Loucy (cell line): Measurements from ENCODE around the gene ST6GAL1.

Experiments used
- EZH2phosphoT487 ChIP-seq: fragments of 200-600 bp; IDR thresholded peaks from 2 replicates; pipeline ENCODE4 v1.6.1; 2018; ENCODE audit warnings: antibody characterized with exemption, mild to moderate bottlenecking, moderate library complexity, borderline replicate concordance
- TF ChIP-seq, protein P1 (sequence below): fragments of 200-600 bp; sonication (generic); conservative IDR thresholded peaks from 2 replicates; pipeline ENCODE4 v1.5.1; 2014; ENCODE audit warnings: mild to moderate bottlenecking, antibody characterized with exemption, low read length

DNA sequence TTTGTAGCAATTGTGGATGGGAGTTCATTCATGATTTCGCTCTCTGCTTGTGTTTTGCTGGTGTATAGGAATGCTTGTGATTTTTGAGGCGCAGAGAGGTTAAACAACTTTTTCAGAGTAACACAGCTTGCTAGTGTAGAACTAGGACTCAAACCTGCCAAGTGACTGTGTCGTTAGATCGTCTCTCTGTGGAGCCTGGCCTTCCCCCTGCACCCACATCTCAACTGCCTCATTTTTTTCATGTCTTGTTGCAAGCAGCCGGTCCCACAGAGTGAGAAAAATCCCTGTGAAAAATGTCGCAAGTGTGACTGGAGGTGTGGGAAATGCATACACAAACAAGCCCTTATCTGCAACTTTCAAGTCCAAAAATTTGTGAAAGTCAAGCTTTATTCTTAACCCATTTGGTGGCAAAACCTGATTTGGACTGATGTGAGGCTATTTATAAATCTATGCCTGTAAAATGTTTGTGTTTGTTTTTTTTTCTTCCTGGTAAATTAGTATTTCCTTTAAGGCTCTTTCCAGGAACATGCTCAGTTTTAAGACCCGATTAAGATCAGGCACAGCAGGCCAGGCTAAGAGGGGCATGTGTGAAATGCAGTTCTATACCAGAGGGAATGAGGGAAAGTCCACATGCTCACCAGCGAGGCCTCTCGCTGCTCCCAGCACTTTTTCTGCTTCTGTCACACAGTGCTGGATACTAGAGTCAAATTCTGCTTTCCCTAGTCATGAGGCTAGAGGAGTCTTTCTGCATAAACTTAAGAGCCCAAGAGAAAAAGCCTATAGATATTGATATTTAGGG lies 25.8 kb downstream of the ST6GAL1 start:
- TF ChIP-seq, protein P1, sequence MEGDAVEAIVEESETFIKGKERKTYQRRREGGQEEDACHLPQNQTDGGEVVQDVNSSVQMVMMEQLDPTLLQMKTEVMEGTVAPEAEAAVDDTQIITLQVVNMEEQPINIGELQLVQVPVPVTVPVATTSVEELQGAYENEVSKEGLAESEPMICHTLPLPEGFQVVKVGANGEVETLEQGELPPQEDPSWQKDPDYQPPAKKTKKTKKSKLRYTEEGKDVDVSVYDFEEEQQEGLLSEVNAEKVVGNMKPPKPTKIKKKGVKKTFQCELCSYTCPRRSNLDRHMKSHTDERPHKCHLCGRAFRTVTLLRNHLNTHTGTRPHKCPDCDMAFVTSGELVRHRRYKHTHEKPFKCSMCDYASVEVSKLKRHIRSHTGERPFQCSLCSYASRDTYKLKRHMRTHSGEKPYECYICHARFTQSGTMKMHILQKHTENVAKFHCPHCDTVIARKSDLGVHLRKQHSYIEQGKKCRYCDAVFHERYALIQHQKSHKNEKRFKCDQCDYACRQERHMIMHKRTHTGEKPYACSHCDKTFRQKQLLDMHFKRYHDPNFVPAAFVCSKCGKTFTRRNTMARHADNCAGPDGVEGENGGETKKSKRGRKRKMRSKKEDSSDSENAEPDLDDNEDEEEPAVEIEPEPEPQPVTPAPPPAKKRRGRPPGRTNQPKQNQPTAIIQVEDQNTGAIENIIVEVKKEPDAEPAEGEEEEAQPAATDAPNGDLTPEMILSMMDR, result no peak
- TF ChIP-seq EZH2phosphoT487, result no peak
